Left lung (tissue), 10 donors: ENCODE data around the gene ATP10A. TPM values are rescaled to one million over a fixed set of nuclear protein-coding genes. Genes with fewer than 3 reads are reported as not detected.

ENCODE experiments used
- ATAC-seq: fragments of 200-7000 bp; cut with Tn5 transposase; one replicate; pipeline ENCODE4 v1.9.1; 2020; ENCODE audit warnings: moderate library complexity
- DNase-seq, 4 donors: peaks; one replicate each; pipeline ENCODE4 v3.0.0-alpha.2; 2013 to 2020
- H3K27ac ChIP-seq, 2 donors: fragments of 200-600 bp; sonication (generic) in 1 of 2; one replicate each; pipeline versions ENCODE4 v1.5.0 to v1.8.0; 2020 to 2021
- H3K27me3 ChIP-seq, 2 donors: fragments of 200-600 bp; sonication (generic) in 1 of 2; one replicate each; pipeline versions ENCODE4 v1.5.0 to v1.8.0; 2020 to 2021
- H3K36me3 ChIP-seq, 2 donors: fragments of 200-600 bp; sonication (generic) in 1 of 2; one replicate each; pipeline versions ENCODE4 v1.5.0 to v1.8.0; 2020 to 2021
- H3K4me1 ChIP-seq, 2 donors: fragments of 200-600 bp; one replicate each; pipeline ENCODE4 v1.8.0; 2021
- H3K4me3 ChIP-seq, 2 donors: fragments of 200-600 bp; sonication (generic) in 1 of 2; one replicate each; pipeline versions ENCODE4 v1.5.0 to v1.8.0; 2020 to 2021; ENCODE audit warnings: mild to moderate bottlenecking in 1 of 2
- H3K9me3 ChIP-seq, 2 donors: fragments of 200-600 bp; sonication (generic) in 1 of 2; one replicate each; pipeline versions ENCODE4 v1.5.0 to v1.8.0; 2020 to 2021
- CTCF ChIP-seq, 2 donors: fragments of 200-600 bp; sonication (generic) in 1 of 2; IDR thresholded peaks; one replicate each; pipeline versions ENCODE4 v1.5.0 to v1.8.0; 2021; ENCODE audit warnings: antibody characterized with exemption in 2 of 2
- intact Hi-C, 2 donors: fragments of 100-400 bp; cut with DNase I; formaldehyde crosslinking; loops; one replicate each; pipeline versions ENCODE4 v1.11.2 to v1.14.2; 2022
- polyA plus RNA-seq, 6 donors: library from polyadenylated mRNA; unstranded; fragments of 120-200 nt; gene quantifications; one replicate each; pipeline ENCODE4 v1.2.1, GENCODE V29; 2013; ENCODE audit not compliant: insufficient read length in 6 of 6
- total RNA-seq, 2 donors: library from RNA; stranded (reverse); fragmentation: NEBNext Ultra II Directional; extraction: Animal tissue kit (Norgen Biotek cat#: 25700); gene quantifications; one replicate each; pipeline ENCODE4 v1.2.1, GENCODE V29; 2021
- donor health status: DM: no; HTN: yes; CAD: no.
- donor health status: DM: no; HTN: no; CAD: no.

ATP10A gene
- total and polyA plus RNA-seq, 8 donors, result 0.70 to 46.1 (median 0.87) TPM

GRCh38 chr15:25682340-25682739 lies 180.8 kb downstream of the ATP10A start:
- Histone ChIP-seq H3K27me3 (no peaks in the 10 kb centered on the region), H3K27ac (no peak overlapping the region), H3K9me3 (no peaks in the 10 kb centered on the region), H3K36me3 (peaks cover 0 to 26% of the 10 kb centered on the region in 2 donors), H3K4me3 (no peak overlapping the region), H3K4me1 (no peaks in the 10 kb centered on the region)
- DNase-seq (no peak), ATAC-seq (peak; percentile 30)
- TF ChIP-seq CTCF (IDR thresholded peaks at IDR 0.05), result no peak
- intact Hi-C loops, result no loop called here

GRCh38 chr15:25680686-25681025 lies 182.5 kb downstream of the ATP10A start:
- no peak for TF ChIP-seq CTCF (IDR thresholded peaks at IDR 0.05)
- H3K27ac ChIP-seq, result no peak overlapping the region
- intact Hi-C loops, result no loop called here
- DNase-seq (no peak), ATAC-seq (no peak)
- peaks cover 0 to 23% of the 10 kb centered on the region in 2 donors for H3K36me3 ChIP-seq
- no peaks in the 10 kb centered on the region for H3K4me1 ChIP-seq
- H3K4me3 ChIP-seq, result no peak overlapping the region
- H3K9me3 ChIP-seq, result no peaks in the 10 kb centered on the region
- H3K27me3 ChIP-seq, result no peaks in the 10 kb centered on the region

- intact Hi-C loops, result no loop called here
- no peaks in the 10 kb centered on the region for H3K4me1 ChIP-seq
- H3K9me3 ChIP-seq, result no peaks in the 10 kb centered on the region
- H3K4me3 ChIP-seq, result no peak overlapping the region
- no peaks in the 10 kb centered on the region for H3K27me3 ChIP-seq
- TF ChIP-seq CTCF (IDR thresholded peaks at IDR 0.05), result no peak
- no peak for ATAC-seq
- peaks cover 0 to 23% of the 10 kb centered on the region in 2 donors for H3K36me3 ChIP-seq
- DNase-seq, result no peak
- H3K27ac ChIP-seq, result no peak overlapping the region
Observed at GRCh38 chr15:25679964-25680685, 183.0 kb downstream of the ATP10A start.

GRCh38 chr15:25679492-25679891 lies 183.6 kb downstream of the ATP10A start:
- ATAC-seq (no peak), DNase-seq (no peak)
- intact Hi-C loops, result no loop called here
- TF ChIP-seq CTCF (IDR thresholded peaks at IDR 0.05), result no peak
- H3K36me3 ChIP-seq, result peaks cover 0 to 23% of the 10 kb centered on the region in 2 donors
- H3K9me3 ChIP-seq, result no peaks in the 10 kb centered on the region
- no peaks in the 10 kb centered on the region for H3K4me1 ChIP-seq
- H3K27ac ChIP-seq, result no peak overlapping the region
- H3K27me3 ChIP-seq, result no peaks in the 10 kb centered on the region
- H3K4me3 ChIP-seq, result no peak overlapping the region

GRCh38 chr15:25678500-25678855 lies 184.6 kb downstream of the ATP10A start:
- Histone ChIP-seq H3K36me3 (peaks cover 0 to 20% of the 10 kb centered on the region in 2 donors), H3K9me3 (no peaks in the 10 kb centered on the region), H3K4me3 (no peak overlapping the region), H3K4me1 (no peaks in the 10 kb centered on the region), H3K27ac (no peak overlapping the region), H3K27me3 (no peaks in the 10 kb centered on the region)
- ATAC-seq (no peak), DNase-seq (no peak)
- intact Hi-C loops, result no loop called here
- no peak for TF ChIP-seq CTCF (IDR thresholded peaks at IDR 0.05)
